Fibroblast of skin of left quadriceps (primary cell): Measurements from ENCODE around the gene NYAP1.
A peak's percentile ranks its signal among the peaks of the same experiment; 100 is the strongest.

Experiments
- DNase-seq, 2 experiments: peaks; one replicate each; pipeline ENCODE4 v3.0.0-alpha.2; 2013; ENCODE audit warnings: low read depth in 2 of 2

NYAP1 gene

DNA sequence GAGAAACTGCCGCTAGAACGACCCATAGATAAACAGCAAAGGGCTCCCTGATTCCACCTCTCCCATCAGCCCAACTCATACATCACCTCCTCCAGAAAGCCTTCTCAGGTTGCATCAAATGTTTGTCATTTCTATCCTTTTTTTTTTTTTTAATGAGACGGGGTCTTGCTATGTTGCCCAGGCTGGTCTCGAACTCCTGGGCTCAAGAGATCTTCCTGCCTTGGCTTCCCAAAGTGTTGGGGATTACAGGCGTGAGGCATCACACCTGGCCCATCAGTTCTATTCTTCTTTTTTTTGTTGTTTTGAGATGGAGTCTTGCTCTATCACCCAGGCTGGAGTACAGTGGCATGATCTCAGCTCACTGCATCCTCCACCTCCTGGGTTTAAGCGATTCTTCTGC lies 26.7 kb upstream of the NYAP1 start:
- no peak for DNase-seq

GRCh38 chr7:100464210-100464660 lies 19.5 kb upstream of the NYAP1 start, which contains the start of gene SPACDR:
Gene SPACDR (minus strand): TSS chr7:100464260. CDS start chr7:100464025, 235 bp downstream.
- no peak for DNase-seq

DNA sequence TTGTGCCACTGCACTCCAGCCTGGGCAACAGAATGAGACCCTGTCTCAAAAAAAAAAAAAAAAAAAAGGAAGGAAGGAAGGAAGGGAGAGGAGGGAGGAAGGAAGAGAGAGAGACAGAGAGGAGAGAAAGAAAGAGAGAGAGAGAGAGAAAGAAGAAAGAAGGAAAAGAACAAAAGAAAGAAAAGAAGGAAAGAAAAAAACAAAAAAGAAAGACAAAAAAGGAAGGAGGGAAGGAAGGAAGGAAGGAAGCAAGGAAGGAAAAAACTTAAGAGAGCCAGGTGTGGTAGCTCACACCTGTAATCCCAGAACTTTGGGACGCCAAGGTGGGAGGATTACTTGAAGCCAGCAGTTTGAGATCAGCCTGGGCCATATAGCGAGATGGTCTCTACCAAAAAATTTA lies 18.9 kb upstream of the NYAP1 start:
- no peak for DNase-seq

DNA sequence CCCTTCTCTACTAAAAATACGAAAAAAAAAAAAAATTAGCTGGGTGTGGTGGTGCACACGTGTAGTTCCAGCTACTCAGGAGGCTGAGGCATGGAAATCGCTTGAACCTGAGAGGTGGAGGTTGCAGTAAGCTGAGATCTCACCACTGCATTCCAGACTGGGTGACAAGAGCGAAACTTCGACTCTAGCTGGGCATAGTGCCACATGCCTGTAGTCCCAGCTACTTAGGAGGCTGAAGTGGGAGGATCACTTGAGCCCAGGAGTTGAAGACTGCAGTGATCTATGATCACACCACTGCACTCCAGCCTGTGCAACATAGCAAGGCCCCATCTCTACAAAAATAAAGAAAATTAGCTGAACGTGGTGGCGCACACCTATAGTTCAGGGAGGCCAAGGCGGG lies 18.4 kb upstream of the NYAP1 start:
- no peak for DNase-seq

DNA sequence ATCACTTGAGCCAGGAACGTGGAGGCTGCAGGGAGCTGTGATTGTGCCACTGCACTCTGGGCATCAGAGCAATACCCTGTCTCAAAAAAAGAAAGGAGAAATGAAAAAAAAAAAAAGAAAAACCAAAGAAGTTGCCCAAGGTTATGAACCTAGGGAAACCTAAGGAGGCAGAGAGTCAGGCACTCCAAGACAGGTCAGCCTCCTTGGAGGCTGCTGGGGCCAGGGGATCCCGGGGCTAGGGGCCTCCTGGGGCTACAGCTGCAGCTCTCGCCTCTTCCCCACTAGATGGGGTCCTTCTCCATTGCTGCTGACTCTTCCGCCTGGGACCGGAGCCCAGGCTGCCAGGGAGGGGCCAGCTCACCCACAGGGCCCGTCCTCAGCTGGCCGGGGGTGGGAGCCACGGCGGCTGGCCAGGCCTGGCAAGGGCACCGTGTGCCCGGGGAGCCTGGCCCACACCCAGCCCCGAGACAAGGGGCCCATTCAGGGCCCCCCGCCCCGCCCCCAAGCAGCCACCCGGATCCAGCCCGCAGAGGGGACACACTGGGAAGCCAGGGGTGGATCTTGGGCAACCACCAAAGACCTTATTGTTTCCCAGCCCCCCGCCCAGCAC lies 17.9 kb upstream of the NYAP1 start:
- DNase-seq: no peak

GRCh38 chr7:100466653-100467605 lies 16.8 kb upstream of the NYAP1 start:
- no peak for DNase-seq

DNA sequence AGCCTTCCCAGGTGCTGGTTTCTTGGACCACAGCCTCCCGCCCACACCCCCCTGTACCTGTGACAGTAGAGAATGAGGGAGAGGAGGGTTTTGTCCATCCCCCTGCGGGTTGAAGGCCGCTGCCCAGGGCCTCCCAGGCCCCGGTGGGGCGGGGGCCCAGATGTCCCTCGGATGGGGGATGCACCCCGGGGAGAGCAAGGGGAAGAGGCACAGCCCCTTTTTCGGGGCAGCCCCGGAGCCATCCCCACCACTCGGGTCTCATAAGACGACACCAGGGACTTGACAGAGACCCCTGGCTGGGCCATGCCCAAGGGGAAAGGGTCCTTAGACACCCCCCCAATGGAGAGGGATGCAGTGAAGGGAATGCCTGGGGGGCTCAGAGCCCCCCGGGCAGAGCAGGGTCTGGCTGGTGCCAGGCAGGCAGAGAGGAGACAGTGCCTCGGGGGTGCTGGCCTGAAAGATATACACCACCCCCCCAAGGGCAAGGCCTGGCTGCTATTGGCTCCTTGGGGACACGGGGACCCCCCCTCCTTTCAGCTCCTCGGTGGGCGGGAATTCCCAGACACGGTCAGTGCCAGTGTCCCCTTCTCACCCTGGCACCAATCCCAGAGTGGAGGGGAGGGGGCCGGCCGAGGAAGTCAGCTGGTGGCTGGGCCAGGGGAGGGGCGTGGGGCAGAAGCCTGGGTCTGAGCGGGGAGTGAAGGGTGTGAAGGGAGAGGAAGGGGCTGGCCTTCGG lies 15.9 kb upstream of the NYAP1 start:
- DNase-seq: no peak

GRCh38 chr7:100469227-100470044 lies 14.3 kb upstream of the NYAP1 start:
- no peak for DNase-seq

DNA sequence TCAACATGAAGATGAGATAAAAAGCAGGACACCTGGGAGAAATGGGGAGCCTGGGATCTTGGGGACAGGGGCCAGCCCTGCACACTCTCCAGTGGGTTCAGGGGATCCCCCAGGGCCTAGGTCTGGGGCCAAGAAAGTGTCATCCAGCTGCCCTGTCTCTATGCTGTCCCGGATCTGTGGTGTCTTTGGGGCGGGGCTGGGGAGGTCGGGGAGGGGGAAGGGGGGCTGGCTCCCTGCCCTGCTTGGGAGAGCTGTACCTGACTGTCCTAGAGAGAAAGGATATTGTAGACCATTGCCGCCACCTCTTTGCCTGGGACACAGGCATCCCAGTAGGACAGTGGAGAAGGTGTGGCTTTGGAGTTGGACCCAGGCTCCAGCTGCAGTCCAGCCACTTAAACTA lies 12.7 kb upstream of the NYAP1 start:
- DNase-seq: no peak

GRCh38 chr7:100472121-100472851 lies 11.4 kb upstream of the NYAP1 start:
- no peak for DNase-seq

DNA sequence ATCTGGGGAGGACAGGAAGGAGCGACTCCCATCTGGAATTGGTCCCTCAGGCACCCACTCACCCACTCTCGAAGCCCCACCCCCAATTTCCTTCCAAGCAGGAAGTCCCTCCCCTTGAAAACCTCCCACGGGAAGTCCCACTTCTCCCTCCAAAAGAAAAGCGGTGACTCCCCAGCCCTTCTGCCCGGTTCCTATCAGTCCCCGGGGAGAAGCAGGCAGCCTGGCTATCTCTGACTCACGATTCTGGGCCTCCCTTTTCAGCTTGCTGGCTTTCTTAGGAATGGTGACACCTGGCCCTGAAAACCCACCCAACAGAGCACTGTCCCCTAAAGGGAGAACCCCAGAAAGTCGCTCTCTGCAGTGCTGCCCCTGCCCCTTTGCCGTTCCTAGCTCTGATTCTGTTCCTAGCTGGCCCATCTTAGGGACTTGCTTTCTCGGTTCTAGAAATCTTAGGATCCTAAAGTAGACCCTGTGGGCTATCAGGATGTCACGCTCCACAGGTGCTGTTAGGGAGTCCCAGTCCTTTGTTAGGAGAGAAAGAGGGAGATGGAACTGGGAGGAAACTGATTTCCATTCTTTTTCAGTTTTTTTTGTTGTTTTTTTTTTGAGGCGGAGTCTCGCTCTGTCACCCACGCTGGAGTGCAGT lies 10.8 kb upstream of the NYAP1 start:
- DNase-seq: no peak

GRCh38 chr7:100475549-100475948 lies 8.2 kb upstream of the NYAP1 start:
- no peak for DNase-seq

DNA sequence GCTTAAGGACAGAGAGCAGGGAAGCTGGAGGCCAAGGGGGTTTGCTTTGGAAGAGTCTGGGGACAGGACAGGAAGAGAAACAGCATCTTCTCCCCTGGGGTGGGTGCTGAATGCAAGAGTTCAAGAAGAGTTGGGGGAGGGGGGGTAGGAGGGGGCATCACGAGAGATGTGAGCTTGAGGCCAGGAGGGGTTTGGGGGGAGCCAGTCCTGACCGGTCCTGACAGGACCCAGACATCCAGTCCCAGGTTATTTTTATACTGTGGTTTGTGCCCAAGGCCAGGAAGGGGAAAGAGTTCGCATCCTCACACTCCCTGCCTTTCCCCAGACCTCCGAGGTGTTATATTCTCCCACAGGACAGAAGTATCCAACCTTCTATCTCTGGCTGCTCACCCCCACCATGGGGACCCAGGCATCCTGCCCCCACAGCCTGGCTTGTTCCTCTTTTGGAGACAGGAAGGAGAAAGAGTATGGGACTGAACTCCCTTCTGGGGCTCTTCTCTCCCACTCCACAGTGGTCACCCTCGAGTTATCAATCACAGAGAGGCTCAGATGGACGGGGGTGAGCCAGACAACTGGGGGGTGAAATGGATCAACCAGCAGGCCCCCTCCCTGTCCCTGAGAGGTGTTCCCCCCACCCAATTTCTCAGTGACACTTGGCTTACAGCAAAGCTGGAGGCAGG lies 7.5 kb upstream of the NYAP1 start:
- DNase-seq: no peak

DNA sequence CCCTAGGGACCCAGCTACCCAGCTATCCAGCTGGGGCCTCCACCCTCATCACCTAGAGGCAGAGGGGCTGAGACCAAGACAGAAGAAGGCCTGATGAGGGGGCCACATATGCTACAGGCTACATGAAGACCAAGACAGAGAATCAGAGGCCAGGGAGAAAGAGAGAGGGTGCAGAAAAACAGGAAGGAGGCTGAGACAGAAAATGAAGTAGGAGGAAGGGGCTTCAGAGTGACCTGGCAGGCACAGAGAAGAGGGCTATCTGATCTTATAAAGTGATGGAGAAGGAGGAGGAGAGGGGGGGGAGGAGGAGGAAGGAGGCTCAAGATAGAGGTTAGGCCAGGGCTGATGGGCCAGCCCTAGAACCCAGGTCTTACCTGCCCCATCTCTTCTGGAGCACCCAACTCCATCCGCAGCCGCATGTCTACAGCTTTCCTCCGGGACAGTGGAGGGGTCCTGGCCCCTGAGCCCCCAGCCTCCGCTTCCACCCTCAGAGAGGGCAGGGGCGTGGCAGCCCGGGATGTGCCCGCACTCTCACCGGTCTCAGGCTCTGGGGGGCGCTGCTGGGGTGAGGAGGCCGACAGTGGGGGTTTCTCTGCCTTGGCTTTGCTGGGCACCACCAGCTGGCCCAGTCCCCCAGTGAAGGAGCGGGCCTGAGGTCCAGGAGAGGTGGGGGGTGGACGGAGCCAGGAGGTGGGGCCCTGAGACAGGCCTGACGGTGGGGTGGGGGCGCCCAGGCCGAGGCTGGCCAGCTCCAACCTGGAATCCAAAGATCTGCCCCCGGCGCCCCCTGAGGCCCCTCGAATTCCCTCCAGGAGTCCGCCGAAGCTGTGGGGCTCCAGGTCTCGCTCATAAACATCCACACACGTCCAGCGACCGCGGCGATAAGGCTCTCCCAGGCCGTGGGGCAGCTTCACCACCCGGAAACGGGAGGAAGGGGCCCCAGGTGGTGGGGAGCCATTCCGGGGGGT lies 6.5 kb upstream of the NYAP1 start:
- no peak for DNase-seq

DNA sequence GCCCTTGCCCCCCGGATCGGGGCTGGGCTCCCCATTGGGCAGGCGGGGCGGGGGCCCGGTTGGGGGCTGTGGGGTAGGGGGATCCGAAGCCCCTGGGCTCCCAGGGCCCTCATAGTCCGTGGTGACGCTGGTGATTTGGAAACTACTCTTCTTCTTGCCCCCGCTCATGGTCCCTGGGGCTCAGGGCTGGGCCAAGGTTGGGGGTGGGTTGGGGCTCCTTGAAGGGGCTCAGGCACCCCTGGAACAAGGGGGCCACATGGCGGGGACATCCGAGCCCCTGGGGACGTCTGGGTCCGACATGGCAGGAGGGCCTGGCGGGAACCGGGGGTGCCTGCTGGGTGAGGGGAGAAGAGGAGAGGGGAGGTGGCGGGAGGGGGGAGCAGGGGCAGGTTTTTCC lies 5.9 kb upstream of the NYAP1 start:
- DNase-seq: no peak

DNA sequence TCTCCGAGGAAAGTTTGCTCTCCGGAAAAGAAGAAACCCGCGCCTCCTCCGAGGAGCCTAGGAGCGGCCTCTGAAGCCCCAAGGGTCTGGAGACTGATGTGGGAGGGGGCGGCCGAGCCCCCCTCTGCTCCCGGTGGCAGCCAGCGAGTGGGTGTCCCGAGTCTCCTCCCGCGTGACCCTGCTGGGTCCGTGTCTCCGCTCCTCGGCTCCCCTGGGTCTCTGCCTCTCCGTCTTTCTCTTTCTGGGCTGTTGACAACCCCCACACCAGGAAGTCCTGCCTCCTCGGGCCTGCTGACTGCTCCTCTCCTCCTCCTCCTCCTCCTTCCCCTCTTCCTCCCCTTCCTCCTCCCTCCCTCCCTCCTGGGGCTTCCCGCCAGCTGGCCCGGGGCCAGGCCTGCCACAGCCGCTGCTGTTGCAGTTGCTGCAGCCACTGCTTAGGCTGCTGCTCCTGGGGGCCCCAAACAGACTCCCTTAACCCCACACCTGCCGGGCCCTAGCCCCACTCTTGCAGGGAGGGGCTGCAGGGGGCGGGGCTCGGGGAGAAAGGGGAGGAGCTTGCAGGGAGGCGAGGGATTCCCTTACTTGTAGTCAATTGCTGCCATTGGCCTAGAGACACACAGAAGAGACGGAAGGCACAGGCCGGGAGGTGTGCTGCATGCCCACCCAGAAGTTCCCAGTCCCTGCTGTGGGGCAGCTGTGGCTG lies 4.6 kb upstream of the NYAP1 start, which contains the start of gene TSC22D4:
TSC22D4 (minus strand) TSS at position 257 of the 703 bp plus-strand sequence. CDS start 1,176 bp downstream, outside the sequence.
- peak; percentile 85 to 87 for DNase-seq

DNA sequence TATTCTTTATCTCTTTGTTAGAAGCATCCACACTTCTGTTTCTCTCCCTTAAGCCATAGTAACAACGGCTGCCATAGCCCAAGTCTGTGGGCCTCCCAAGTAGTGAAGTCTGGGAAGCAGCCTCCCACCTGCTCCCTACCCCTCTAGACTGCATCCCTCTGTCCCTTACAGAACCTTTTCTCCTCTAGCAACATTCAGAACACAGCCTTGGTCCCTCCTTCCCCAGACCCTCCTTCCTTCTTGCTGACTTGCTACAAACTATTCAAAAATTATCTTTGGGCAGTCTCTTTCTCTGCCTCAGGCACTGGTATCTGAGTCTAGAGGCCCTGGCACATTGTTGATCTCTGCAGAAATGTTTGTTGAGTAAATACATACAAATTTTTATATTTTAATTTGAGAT lies 2.3 kb upstream of the NYAP1 start:
- no peak for DNase-seq

DNA sequence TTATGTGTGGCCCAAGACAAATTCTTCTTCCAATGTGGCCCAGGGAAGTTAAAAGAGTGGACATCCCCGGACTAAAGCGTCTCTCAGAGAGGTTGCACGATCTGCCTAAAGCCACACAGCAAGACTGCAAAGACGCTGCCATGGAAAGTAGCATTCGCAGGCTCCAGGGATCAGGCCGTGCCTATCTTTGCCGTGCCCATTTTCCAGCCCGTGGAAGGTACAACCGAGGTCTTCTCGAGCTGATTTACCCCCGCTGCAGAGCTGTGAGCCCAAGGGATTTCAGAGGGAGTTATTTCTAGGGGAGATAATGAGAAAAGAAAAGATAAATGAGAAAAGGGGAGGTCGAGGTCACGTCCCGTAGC lies 1.0 kb upstream of the NYAP1 start:
- DNase-seq: no peak
